H1 (cell line): ENCODE data around the gene NADK2.
"Not testable (repeated sequence)": the region's sequence is repeated elsewhere in the genome, so short reads cannot be mapped to it uniquely, and the experiment has no call there.

ENCODE experiments used
- CREB1 ChIP-seq: IDR thresholded peaks from 2 replicates; pipeline ENCODE4 v1.6.1; 2012; ENCODE audit warnings: inconsistent platforms
- MAFK ChIP-seq: IDR thresholded peaks from 2 replicates; pipeline ENCODE4 v1.6.1; 2012; ENCODE audit warnings: low read depth, mild to moderate bottlenecking, improper control_type of control experiment, low read length
- TAF1 ChIP-seq: IDR thresholded peaks from 2 replicates; pipeline ENCODE4 v1.6.1; 2011; ENCODE audit warnings: mild to moderate bottlenecking, low read depth, low read length
- USF2 ChIP-seq: IDR thresholded peaks from 2 replicates; pipeline ENCODE4 v1.6.1; 2011; ENCODE audit warnings: low read length, improper control_type of control experiment
- ZNF274 ChIP-seq: IDR thresholded peaks from 2 replicates; pipeline ENCODE4 v1.7.0; 2012; ENCODE audit warnings: low read length, borderline replicate concordance; ENCODE audit errors: extremely low read depth
- TF ChIP-seq, protein P1 (sequence below), 3 experiments: IDR thresholded peaks; 1 replicate in 2 of 3; 2 replicates in 1 of 3; pipeline versions ENCODE4 v1.5.1 to v1.6.1; 2011; ENCODE audit warnings: low read length in 3 of 3, mild to moderate bottlenecking in 3 of 3, inconsistent platforms in 2 of 3, low read depth in 1 of 3, moderate library complexity in 1 of 3; ENCODE audit not compliant: insufficient read depth in 1 of 3; ENCODE audit errors: control extremely low read depth in 1 of 3

GRCh38 chr5:36184408-36184807 is 57.3 kb downstream of the NADK2 start:
- not testable (repeated sequence) for TF ChIP-seq ZNF274, CREB1, USF2, MAFK, TAF1
- TF ChIP-seq, protein P1, sequence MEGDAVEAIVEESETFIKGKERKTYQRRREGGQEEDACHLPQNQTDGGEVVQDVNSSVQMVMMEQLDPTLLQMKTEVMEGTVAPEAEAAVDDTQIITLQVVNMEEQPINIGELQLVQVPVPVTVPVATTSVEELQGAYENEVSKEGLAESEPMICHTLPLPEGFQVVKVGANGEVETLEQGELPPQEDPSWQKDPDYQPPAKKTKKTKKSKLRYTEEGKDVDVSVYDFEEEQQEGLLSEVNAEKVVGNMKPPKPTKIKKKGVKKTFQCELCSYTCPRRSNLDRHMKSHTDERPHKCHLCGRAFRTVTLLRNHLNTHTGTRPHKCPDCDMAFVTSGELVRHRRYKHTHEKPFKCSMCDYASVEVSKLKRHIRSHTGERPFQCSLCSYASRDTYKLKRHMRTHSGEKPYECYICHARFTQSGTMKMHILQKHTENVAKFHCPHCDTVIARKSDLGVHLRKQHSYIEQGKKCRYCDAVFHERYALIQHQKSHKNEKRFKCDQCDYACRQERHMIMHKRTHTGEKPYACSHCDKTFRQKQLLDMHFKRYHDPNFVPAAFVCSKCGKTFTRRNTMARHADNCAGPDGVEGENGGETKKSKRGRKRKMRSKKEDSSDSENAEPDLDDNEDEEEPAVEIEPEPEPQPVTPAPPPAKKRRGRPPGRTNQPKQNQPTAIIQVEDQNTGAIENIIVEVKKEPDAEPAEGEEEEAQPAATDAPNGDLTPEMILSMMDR (IDR thresholded peaks at IDR 0.05; ENCODE audit: control extremely low read depth in 1 of 3, insufficient read depth in 1 of 3, low read depth in 1 of 3, low read length in 3 of 3), result not testable (repeated sequence)
